SK-N-SH treated with all-trans-retinoic acid at 6 μM for 48 hours (cell line): Measurements from ENCODE around the gene DISP1.

Source experiments
- ATAC-seq: fragments of 200-7000 bp; cut with Tn5 transposase; 3 replicates; pipeline ENCODE4 v1.9.1; 2020; ENCODE audit warnings: mild to moderate bottlenecking, moderate library complexity
- ARNTL ChIP-seq: fragments of 450-650 bp; formaldehyde crosslinking; IDR thresholded peaks from 2 replicates; pipeline ENCODE4 v1.5.0; 2020; ENCODE audit warnings: low read depth, mild to moderate bottlenecking, moderate library complexity, borderline replicate concordance
- BACH2 ChIP-seq: fragments of 250-450 bp; sonication (Bioruptor Pico); IDR thresholded peaks from 2 replicates; pipeline ENCODE4 v1.9.0; 2021; ENCODE audit warnings: mild to moderate bottlenecking, borderline replicate concordance
- CREB5 ChIP-seq: fragments of 250-450 bp; sonication (Bioruptor Pico); IDR thresholded peaks from 2 replicates; pipeline ENCODE4 v1.5.1; 2020; ENCODE audit warnings: low read depth, mild to moderate bottlenecking, moderate library complexity
- CSDC2 ChIP-seq: fragments of 250-450 bp; sonication (Bioruptor Pico); IDR thresholded peaks from 2 replicates; pipeline ENCODE4 v1.5.0; 2020; ENCODE audit warnings: mild to moderate bottlenecking, moderate library complexity
- CSRNP3 ChIP-seq: fragments of 250-450 bp; sonication (Bioruptor Pico); IDR thresholded peaks from 2 replicates; pipeline ENCODE4 v1.5.1; 2021; ENCODE audit warnings: mild to moderate bottlenecking, moderate library complexity
- ESRRG ChIP-seq: fragments of 250-450 bp; sonication (Bioruptor Pico); IDR thresholded peaks from 2 replicates; pipeline ENCODE4 v1.6.1; 2021; ENCODE audit warnings: mild to moderate bottlenecking
- GLIS3 ChIP-seq: fragments of 250-450 bp; sonication (Bioruptor Pico); IDR thresholded peaks from 2 replicates; pipeline ENCODE4 v1.5.0; 2020; ENCODE audit warnings: mild to moderate bottlenecking, moderate library complexity
- ISL1 ChIP-seq: fragments of 250-450 bp; sonication (Bioruptor Pico); IDR thresholded peaks from 2 replicates; pipeline ENCODE4 v2.1.2; 2022; ENCODE audit warnings: mild to moderate bottlenecking, moderate library complexity
- OSR1 ChIP-seq: fragments of 250-450 bp; sonication (Bioruptor Pico); IDR thresholded peaks from 2 replicates; pipeline ENCODE4 v1.8.0; 2022; ENCODE audit warnings: moderate library complexity, mild to moderate bottlenecking, inconsistent platforms
- PATZ1 ChIP-seq: fragments of 250-450 bp; sonication (Bioruptor Pico); IDR thresholded peaks from 2 replicates; pipeline ENCODE4 v1.8.0; 2020; ENCODE audit warnings: mild to moderate bottlenecking, moderate library complexity, borderline replicate concordance
- POU6F1 ChIP-seq: fragments of 250-450 bp; sonication (Bioruptor Pico); IDR thresholded peaks from 2 replicates; pipeline ENCODE4 v1.8.0; 2021; ENCODE audit warnings: low read depth, mild to moderate bottlenecking, moderate library complexity, borderline replicate concordance
- PPARA ChIP-seq: fragments of 250-450 bp; sonication (Bioruptor Pico); IDR thresholded peaks from 2 replicates; pipeline ENCODE4 v1.5.0; 2020; ENCODE audit warnings: mild to moderate bottlenecking, borderline replicate concordance
- RARB ChIP-seq: fragments of 250-450 bp; sonication (Bioruptor Pico); IDR thresholded peaks from 2 replicates; pipeline ENCODE4 v1.8.0; 2021; ENCODE audit warnings: mild to moderate bottlenecking, moderate library complexity
- SNAI2 ChIP-seq: fragments of 250-450 bp; sonication (Bioruptor Pico); IDR thresholded peaks from 2 replicates; pipeline ENCODE4 v1.5.0; 2020; ENCODE audit warnings: mild to moderate bottlenecking, moderate library complexity
- TCF4 ChIP-seq: fragments of 250-450 bp; sonication (Bioruptor Pico); IDR thresholded peaks from 2 replicates; pipeline ENCODE4 v1.8.0; 2021; ENCODE audit warnings: mild to moderate bottlenecking, moderate library complexity, borderline replicate concordance
- TOX ChIP-seq: fragments of 250-450 bp; sonication (Bioruptor Pico); IDR thresholded peaks from 2 replicates; pipeline ENCODE4 v1.8.0; 2021; ENCODE audit warnings: mild to moderate bottlenecking, moderate library complexity, borderline replicate concordance
- TSHZ2 ChIP-seq: fragments of 250-450 bp; sonication (Bioruptor Pico); IDR thresholded peaks from 2 replicates; pipeline ENCODE4 v1.5.0; 2020; ENCODE audit warnings: mild to moderate bottlenecking, moderate library complexity
- ZC3H10 ChIP-seq: fragments of 250-450 bp; sonication (Bioruptor Pico); IDR thresholded peaks from 2 replicates; pipeline ENCODE4 v1.5.1; 2021; ENCODE audit warnings: mild to moderate bottlenecking, moderate library complexity
- ZFP3 ChIP-seq: fragments of 250-450 bp; sonication (Bioruptor Pico); IDR thresholded peaks from 2 replicates; pipeline ENCODE4 v1.5.0; 2020; ENCODE audit warnings: mild to moderate bottlenecking, moderate library complexity
- ZFP30 ChIP-seq: fragments of 450-650 bp; formaldehyde crosslinking; IDR thresholded peaks from 2 replicates; pipeline ENCODE4 v1.5.0; 2022; ENCODE audit warnings: mild to moderate bottlenecking, moderate library complexity
- ZNF565 ChIP-seq: fragments of 450-650 bp; formaldehyde crosslinking; conservative IDR thresholded peaks from 2 replicates; pipeline ENCODE4 v1.5.0; 2020; ENCODE audit warnings: low read depth, mild to moderate bottlenecking, moderate library complexity
- ZNF70 ChIP-seq: fragments of 450-650 bp; formaldehyde crosslinking; IDR thresholded peaks from 2 replicates; pipeline ENCODE4 v1.5.0; 2020; ENCODE audit warnings: mild to moderate bottlenecking, moderate library complexity
- ZNF8 ChIP-seq: fragments of 450-650 bp; formaldehyde crosslinking; IDR thresholded peaks from 2 replicates; pipeline ENCODE4 v1.5.0; 2020; ENCODE audit warnings: mild to moderate bottlenecking, moderate library complexity

DISP1 gene

GRCh38 chr1:222813866-222814535 lies 838 bp upstream of the DISP1 start:
- TF ChIP-seq TCF4 = no peak
- no peak for TF ChIP-seq ARNTL (CRISPR knock-in tag)
- TF ChIP-seq ZNF8 (CRISPR knock-in tag) = no peak
- TF ChIP-seq ZFP30 (CRISPR knock-in tag) = no peak
- no peak for TF ChIP-seq TSHZ2
- TF ChIP-seq CSDC2 (CRISPR knock-in tag) = no peak
- TF ChIP-seq PATZ1 (CRISPR knock-in tag) = no peak
- no peak for TF ChIP-seq ZFP3 (CRISPR knock-in tag)
- no peak for TF ChIP-seq ZC3H10 (CRISPR knock-in tag)
- TF ChIP-seq POU6F1 (CRISPR knock-in tag) = no peak
- TF ChIP-seq PPARA (CRISPR knock-in tag) = no peak
- TF ChIP-seq ESRRG (CRISPR knock-in tag) = no peak
- no peak for TF ChIP-seq OSR1 (CRISPR knock-in tag)
- no peak for TF ChIP-seq SNAI2 (CRISPR knock-in tag)
- TF ChIP-seq BACH2 (CRISPR knock-in tag) = no peak
- no peak for TF ChIP-seq ISL1 (CRISPR knock-in tag)
- TF ChIP-seq CSRNP3 (CRISPR knock-in tag) = no peak
- TF ChIP-seq GLIS3 (CRISPR knock-in tag) = no peak
- no peak for TF ChIP-seq ZNF70
- ATAC-seq = peak; percentile 1; the same call in 2 of the 3 replicates

- TF ChIP-seq ZC3H10 (CRISPR knock-in tag) (no peak), OSR1 (CRISPR knock-in tag) (no peak), ESRRG (CRISPR knock-in tag) (no peak)
- TF ChIP-seq, all 23 proteins: peak for 0
- no peak for ATAC-seq
These were observed 564 bp downstream of the DISP1 start for GRCh38 chr1:222815440-222815765.

GRCh38 chr1:222817529-222817928 lies 2.7 kb downstream of the DISP1 start:
- ATAC-seq = peak; percentile 64
- no peak for TF ChIP-seq TSHZ2
- TF ChIP-seq ARNTL (CRISPR knock-in tag) = no peak
- TF ChIP-seq CREB5 = no peak
- no peak for TF ChIP-seq GLIS3 (CRISPR knock-in tag)
- no peak for TF ChIP-seq ZNF70
- TF ChIP-seq RARB = peak; percentile 70; the same call in 1 of the 2 replicates
- no peak for TF ChIP-seq TCF4
- TF ChIP-seq POU6F1 (CRISPR knock-in tag) = no peak; the same call in 1 of the 2 replicates
- no peak for TF ChIP-seq ZNF565 (CRISPR knock-in tag)
- no peak for TF ChIP-seq ZFP30 (CRISPR knock-in tag)
- TF ChIP-seq SNAI2 (CRISPR knock-in tag) = no peak
- peak; percentile 83 for TF ChIP-seq TOX (CRISPR knock-in tag)
